Measurements from ENCODE around the gene OXER1.

Gene OXER1

DNA sequence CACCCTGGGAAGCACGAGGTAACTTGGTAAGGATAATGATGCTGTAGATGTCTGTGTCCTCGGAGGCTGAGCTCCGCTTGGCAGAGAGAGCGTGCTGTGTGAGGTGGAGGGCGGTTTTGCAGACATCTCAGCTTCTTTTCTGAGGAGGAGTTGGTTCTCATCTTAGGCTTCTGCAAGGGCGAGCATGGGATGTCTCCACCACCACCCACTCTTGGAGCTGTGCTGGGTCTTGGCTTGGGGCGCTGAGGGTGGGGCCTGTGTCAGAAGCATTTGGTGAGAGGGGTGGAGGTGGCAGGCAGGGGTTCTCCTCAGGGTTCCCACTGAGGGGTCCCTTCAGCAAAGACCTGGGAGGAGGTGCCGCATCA is 9.2 kb downstream of the OXER1 start:
- TF ChIP-seq, protein P1, sequence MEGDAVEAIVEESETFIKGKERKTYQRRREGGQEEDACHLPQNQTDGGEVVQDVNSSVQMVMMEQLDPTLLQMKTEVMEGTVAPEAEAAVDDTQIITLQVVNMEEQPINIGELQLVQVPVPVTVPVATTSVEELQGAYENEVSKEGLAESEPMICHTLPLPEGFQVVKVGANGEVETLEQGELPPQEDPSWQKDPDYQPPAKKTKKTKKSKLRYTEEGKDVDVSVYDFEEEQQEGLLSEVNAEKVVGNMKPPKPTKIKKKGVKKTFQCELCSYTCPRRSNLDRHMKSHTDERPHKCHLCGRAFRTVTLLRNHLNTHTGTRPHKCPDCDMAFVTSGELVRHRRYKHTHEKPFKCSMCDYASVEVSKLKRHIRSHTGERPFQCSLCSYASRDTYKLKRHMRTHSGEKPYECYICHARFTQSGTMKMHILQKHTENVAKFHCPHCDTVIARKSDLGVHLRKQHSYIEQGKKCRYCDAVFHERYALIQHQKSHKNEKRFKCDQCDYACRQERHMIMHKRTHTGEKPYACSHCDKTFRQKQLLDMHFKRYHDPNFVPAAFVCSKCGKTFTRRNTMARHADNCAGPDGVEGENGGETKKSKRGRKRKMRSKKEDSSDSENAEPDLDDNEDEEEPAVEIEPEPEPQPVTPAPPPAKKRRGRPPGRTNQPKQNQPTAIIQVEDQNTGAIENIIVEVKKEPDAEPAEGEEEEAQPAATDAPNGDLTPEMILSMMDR (conservative IDR thresholded peaks at IDR 0.05) = no peak
- TF ChIP-seq ZFX (IDR thresholded peaks at IDR 0.05) = no peak

DNA sequence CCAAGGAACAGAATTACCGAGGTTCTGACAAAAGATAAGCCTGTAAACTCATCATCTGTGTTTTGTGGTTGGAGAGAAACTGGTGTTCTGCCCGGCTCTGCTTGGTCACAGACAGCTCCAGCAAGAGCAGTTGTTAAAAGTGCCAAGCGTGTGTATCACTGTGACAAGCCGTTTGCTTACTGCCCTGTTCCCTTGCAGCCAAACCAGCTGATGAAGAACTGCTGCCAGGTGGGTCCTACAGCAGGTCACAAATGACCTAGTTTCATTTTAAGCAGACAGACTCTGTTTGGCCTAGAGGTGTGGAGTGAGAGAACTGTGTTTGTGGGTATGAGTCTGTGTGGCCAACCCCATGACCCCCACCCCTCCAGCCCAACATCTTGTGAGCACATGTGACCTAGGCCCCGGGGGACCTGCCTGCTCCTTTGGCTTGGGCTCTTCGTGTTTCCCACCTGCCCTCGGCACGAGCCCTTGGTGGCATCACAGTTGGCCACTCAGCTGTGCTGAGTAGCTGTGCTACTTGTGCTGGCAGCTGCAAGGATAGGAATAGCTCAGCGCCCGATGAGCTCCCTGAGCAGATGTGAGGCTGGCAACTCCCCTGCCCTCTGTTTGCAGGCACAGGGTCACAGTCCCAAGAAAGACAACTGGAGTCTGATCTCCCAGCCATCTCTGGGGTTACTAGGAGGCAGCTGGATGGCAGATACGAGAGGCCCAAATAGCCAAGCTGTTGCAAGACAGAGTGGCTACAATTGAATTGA is 9.7 kb downstream of the OXER1 start:
- TF ChIP-seq, protein P1 (conservative IDR thresholded peaks at IDR 0.05) = no peak
- no peak for TF ChIP-seq ZFX (IDR thresholded peaks at IDR 0.05)
- no peak overlapping the region for H3K27ac ChIP-seq

More for the DNA sequence above, 9.2 kb downstream of the OXER1 start:
- no peak overlapping the region for H3K27ac ChIP-seq

DNA sequence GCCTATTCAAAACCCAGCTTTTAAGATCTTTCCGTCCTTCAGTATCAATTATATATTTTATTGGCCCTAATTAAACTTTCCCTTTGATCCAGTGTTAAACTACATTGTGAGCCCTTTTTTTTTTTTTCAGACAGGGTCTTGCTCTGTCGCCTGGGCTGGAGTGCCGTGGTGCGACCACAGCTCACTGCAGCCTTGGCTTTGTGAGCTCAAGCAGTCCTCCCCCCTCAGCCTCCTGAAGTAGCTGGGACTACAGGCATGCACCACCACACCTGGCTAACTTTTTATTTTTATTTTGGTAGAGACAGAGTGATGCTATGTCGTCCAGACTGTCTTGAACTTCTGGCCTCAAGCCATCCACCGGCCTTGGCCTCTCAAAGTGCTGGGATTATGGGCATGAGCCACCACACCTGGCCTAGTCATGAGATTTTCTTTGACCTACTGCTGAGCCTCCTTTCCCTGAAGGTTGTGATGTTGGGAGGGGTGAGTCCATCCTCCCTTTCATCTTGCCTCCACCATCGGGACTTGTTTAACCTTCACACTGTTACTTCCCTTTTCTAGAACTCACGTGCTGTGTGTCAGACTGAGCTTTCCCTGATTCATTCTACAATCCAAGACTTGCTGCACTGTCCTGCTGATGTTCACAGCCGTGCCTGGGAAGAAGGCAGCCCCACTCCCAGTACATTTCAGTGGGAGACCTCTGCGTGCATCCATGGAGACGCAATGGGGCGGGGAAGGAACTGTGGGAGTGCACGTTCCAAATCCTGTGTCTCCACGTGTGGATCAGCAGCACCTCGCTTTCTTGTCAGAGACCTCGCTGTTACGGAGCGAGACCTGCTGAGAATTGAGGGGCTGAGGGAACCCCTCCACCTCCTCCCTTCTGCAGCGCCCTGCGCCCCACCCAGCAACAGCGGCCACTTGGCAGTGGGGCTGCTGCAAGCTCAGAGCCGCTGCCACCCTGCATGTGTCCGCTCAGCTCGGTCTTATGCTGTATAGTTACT is 10.8 kb downstream of the OXER1 start:
- TF ChIP-seq, protein P1 (conservative IDR thresholded peaks at IDR 0.05) = no peak
- no peak overlapping the region for H3K27ac ChIP-seq

DNA sequence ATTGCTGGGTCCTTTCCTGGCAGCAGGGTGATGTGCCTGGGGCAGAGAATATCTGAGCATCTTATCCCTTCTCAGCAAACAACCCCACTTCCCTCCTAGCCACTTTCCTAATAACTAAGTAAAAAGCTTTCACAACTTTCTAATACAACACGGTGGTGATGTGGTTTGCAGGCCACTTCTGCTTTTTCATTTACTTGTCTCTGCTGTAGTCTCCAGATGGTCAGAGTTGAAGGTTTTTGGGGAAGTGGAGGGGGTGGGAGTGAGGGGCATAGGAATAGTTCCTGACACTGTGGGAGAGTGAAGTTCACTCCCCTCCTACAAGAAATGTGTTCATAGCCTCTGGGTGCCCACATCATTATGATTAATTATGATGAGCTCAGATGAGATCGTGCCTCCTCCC is 11.6 kb downstream of the OXER1 start:
- H3K27ac ChIP-seq = no peak overlapping the region
- TF ChIP-seq, protein P1 (conservative IDR thresholded peaks at IDR 0.05) = no peak
- TF ChIP-seq ZFX (IDR thresholded peaks at IDR 0.05) = no peak

DNA sequence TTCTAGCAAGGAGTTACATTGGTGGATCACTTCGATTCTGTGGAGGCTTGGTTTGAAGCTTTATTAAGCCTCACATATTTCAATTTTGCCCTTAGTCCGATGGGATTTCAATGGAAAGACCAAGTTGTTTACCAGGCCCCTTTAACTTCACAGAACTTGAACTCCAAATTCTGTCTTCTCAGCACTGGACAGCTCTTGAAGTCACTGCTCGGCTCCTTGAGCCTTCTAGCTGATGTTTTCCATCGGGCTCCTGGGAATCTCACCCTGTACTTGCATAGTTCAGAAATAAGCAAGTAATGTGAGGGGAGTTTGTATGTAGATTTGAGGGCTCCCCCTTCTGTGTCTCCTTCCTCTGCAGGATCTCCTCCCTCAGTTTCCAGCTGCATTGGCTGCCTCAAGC is 15.1 kb downstream of the OXER1 start:
- H3K27ac ChIP-seq = no peak overlapping the region
- no peak for TF ChIP-seq ZFX (IDR thresholded peaks at IDR 0.05)
- TF ChIP-seq, protein P1 (conservative IDR thresholded peaks at IDR 0.05) = no peak

DNA sequence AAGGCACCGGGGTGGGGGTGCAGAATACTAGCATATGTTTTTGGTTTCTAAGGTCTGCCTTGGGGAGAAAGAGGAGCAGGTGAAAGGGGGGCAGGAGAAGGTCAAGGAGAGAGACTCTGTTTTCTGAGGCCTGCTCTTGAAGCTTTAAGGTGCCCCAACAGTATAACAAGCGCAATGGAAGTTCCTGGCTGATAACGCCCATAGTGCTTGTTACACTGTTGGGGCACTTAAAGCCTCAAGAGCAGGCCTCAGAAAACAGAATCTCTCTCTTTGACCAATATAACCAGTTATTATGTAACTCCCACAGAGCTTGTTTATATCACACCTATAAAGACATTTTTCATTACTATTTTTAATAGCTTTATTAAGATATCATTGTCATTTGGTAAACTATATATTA is 16.5 kb downstream of the OXER1 start:
- TF ChIP-seq ZFX (IDR thresholded peaks at IDR 0.05) = no peak
- TF ChIP-seq, protein P1 (conservative IDR thresholded peaks at IDR 0.05) = no peak
- H3K27ac ChIP-seq = no peak overlapping the region

DNA sequence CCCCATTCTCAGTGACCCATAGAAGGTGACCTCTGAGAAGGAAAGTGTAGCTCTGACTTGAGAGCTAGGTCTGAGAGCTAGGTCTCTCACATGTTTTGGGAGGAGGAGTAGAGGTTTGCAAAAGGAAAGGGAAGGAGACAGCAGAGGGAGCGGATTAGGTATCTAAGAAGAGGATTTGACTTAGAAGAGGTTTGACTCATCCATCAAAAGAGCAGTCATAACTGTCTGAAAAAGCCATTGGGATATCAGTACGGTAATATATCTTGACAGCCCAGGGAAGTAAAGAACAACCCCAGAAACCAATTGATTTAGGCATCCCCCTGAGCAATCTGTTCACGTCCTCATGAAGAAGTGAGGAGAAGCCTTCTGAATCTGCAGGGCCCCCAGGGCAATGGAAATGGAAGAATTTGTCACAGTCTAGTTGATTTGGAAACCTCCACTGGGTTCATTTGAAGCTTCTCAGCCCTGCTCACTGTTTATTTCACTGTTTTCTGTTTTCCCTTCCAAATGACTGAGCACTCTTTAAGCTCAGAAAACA is 19.3 kb downstream of the OXER1 start:
- H3K27ac ChIP-seq = no peak overlapping the region
- no peak for TF ChIP-seq ZFX (IDR thresholded peaks at IDR 0.05)
- TF ChIP-seq, protein P1 (conservative IDR thresholded peaks at IDR 0.05) = no peak

Data from C4-2B (cell line).